Skeletal muscle tissue (tissue), 4 donors: ENCODE data around the gene ATP4A. TPM values are rescaled to one million over a fixed set of nuclear protein-coding genes. Genes with fewer than 3 reads are reported as not detected.

Experiments
- H3K27ac ChIP-seq: one replicate; pipeline ENCODE4 v1.7.0; 2013; ENCODE audit warnings: mild to moderate bottlenecking, low read depth, low read length, inconsistent platforms
- H3K27me3 ChIP-seq, 3 donors: one replicate each; pipeline ENCODE4 v1.7.0; 2013; ENCODE audit warnings: low read length in 3 of 3; ENCODE audit not compliant: control insufficient read depth in 3 of 3, insufficient read depth in 3 of 3
- H3K36me3 ChIP-seq, 3 donors: one replicate each; pipeline ENCODE4 v1.7.0; 2013; ENCODE audit warnings: low read length in 3 of 3; ENCODE audit not compliant: control insufficient read depth in 3 of 3, insufficient read depth in 3 of 3
- H3K4me1 ChIP-seq, 3 donors: one replicate each; pipeline ENCODE4 v1.7.0; 2013; ENCODE audit warnings: low read length in 3 of 3, mild to moderate bottlenecking in 3 of 3; ENCODE audit not compliant: control insufficient read depth in 3 of 3, insufficient read depth in 3 of 3
- H3K4me3 ChIP-seq, 3 donors: one replicate each; pipeline ENCODE4 v1.7.0; 2013; ENCODE audit warnings: low read length in 3 of 3
- H3K9ac ChIP-seq, 3 donors: one replicate each; pipeline ENCODE4 v1.7.0; 2013; ENCODE audit warnings: low read length in 3 of 3, mild to moderate bottlenecking in 3 of 3, moderate library complexity in 2 of 3, low read depth in 1 of 3
- H3K9me3 ChIP-seq, 3 donors: one replicate each; pipeline ENCODE4 v1.7.0; 2013; ENCODE audit warnings: low read length in 3 of 3; ENCODE audit not compliant: control insufficient read depth in 3 of 3
- total RNA-seq: library from RNA; depleted of rRNA; stranded (reverse); fragments of >200 nt; gene quantifications from one replicate; pipeline ENCODE4 v1.2.3, GENCODE V29; 2014
- donor health status: Osteomylitis.

Gene ATP4A
- total RNA-seq, 1 donor from 2014 or later, result not detected

DNA sequence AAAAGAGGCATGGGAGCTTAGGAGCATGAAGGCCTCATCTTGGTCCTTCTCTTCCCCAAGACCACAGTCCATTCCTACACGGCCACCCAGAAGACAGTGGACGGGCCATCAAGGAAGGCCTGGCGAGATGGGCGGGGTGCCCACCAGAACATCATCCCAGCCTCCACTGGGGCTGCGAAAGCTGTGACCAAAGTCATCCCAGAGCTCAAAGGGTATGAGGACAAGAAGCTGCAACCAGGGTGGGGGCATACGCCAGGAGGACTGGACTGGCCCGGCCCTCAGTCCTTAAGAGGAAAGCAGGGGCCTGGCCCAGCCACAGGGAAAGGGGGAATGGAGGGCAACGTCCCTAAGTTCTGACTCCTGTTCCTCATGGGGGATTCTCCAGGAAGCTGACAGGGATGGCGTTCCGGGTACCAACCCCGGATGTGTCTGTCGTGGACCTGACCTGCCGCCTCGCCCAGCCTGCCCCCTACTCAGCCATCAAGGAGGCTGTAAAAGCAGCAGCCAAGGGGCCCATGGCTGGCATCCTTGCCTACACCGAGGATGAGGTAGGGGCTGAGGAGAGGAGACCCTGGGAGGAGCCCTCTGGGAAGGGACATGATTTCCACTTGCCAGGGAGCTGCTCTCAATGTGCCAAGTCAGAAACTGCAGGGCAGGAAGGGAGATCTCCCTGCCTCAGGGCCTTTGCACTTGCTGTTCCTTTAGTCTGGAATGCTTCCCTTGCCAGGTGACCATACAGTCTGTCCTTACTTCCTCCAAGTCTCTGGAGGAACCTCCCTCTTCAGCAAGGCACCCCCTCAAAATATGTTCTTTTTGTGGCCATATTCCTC lies 20.0 kb downstream of the ATP4A start:
- Histone ChIP-seq H3K27ac (no peak overlapping the region), H3K27me3 (no peaks in the 10 kb centered on the region), H3K9ac (no peak overlapping the region), H3K4me1 (peaks cover 21 to 31% (median 21%) of the 10 kb centered on the region in 3 donors), H3K9me3 (no peaks in the 10 kb centered on the region), H3K36me3 (peaks cover 7 to 19% (median 16%) of the 10 kb centered on the region in 3 donors), H3K4me3 (no peak overlapping the region)

DNA sequence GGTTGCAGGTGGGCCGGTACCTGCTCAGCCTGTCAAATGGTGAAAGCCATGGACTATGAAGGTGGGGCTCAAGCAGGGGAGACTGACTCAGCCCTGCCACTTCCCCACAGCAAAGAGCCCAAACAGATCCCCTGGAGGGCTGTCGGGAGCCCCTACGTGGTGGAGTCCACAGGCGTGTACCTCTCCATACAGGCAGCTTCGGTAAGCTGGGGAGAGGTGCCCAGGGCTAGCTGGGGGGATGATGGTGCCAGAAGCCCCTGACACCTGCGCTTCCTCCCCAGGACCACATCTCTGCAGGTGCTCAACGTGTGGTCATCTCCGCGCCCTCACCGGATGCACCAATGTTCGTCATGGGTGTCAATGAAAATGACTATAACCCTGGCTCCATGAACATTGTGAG lies 21.2 kb downstream of the ATP4A start:
- Histone ChIP-seq H3K4me1 (peaks cover 21 to 28% (median 21%) of the 10 kb centered on the region in 3 donors), H3K9ac (no peak overlapping the region), H3K36me3 (peaks cover 4 to 11% (median 4%) of the 10 kb centered on the region in 3 donors), H3K9me3 (no peaks in the 10 kb centered on the region), H3K4me3 (no peak overlapping the region), H3K27ac (no peak overlapping the region), H3K27me3 (peaks cover 0 to 3% (median under 1%) of the 10 kb centered on the region in 3 donors)

DNA sequence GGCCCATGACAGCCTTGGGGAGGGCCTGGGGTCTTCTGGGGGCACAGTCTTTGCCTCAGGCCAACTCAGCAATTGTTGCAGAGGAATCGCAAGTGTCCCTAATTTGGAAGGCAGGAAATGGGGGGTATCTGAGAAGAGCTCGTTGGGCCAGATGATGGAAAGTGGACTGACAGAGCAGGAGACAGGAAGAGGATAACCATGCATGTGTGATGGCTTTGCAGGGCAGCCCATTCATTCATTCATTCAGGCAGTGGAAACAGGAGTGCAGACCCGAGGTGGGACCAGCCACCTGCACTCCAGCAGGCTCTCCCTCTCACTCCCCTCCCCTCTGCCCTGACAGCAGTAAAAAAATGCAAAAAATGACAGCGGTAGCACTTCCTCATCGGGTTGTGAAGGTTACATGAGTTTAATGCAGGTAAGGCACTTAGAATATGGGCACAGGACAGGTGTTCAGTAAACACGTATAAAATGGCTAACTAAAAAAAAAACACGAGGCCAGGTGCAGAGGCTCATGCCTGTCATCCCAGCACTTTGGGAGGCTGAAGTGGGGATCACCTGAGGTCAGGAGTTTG lies 23.0 kb downstream of the ATP4A start:
- H3K4me1 ChIP-seq, result peaks cover 8 to 12% (median 8%) of the 10 kb centered on the region in 3 donors
- H3K27ac ChIP-seq, result no peak overlapping the region
- H3K9me3 ChIP-seq, result no peaks in the 10 kb centered on the region
- no peak overlapping the region for H3K4me3 ChIP-seq
- H3K27me3 ChIP-seq, result peaks cover 4 to 10% (median 6%) of the 10 kb centered on the region in 3 donors
- H3K9ac ChIP-seq, result no peak overlapping the region
- peaks cover 0 to 4% (median 0%) of the 10 kb centered on the region in 3 donors for H3K36me3 ChIP-seq

DNA sequence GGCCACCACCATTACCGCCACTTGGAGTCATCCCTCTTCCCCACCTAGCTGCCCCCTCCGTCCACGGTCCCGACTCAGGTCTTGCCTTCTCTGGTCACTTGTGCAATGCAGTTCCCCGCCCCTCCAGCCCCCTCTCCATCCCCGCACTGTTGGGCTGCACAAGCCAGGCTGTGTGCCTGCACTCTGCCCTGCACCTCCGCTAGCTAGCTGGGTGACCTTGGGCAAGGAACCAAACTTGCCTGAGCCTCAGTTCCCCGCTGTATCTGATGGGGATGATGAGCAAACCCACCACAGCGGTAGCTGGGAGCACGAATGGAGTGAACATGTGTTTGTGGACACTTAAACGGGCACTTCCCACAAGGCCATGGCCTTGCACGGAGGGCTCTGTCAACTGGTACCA lies 23.6 kb downstream of the ATP4A start:
- peaks cover 7 to 8% (median 8%) of the 10 kb centered on the region in 3 donors for H3K4me1 ChIP-seq
- H3K9ac ChIP-seq, result no peak overlapping the region
- no peak overlapping the region for H3K4me3 ChIP-seq
- peaks cover 0 to 4% (median 0%) of the 10 kb centered on the region in 3 donors for H3K36me3 ChIP-seq
- H3K27ac ChIP-seq, result no peak overlapping the region
- H3K9me3 ChIP-seq, result no peaks in the 10 kb centered on the region
- peaks cover 4 to 13% (median 9%) of the 10 kb centered on the region in 3 donors for H3K27me3 ChIP-seq

DNA sequence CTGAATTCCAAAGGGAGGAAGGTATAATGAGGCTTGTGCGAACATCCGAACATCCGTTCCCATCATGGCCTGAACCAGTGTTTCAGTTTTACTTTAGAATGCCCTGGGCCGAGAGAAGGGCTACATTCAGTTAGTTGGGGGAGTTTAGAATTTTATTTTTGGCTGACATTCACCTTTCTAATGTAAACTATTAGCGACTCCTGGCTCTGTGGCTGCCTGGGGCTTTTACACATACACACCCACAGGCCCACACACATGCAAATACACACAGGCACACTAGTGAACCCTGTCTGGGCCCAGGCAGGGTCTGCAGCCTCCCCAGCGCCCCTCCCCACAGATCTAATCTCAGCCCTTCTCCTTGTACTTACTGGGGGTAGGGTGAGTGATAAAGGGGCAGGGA lies 24.1 kb downstream of the ATP4A start:
- H3K36me3 ChIP-seq, result peaks cover 0 to 4% (median 0%) of the 10 kb centered on the region in 3 donors
- H3K4me1 ChIP-seq, result peaks cover 2% of the 10 kb centered on the region in 3 donors
- peaks cover 4 to 18% (median 13%) of the 10 kb centered on the region in 3 donors for H3K27me3 ChIP-seq
- H3K9me3 ChIP-seq, result no peaks in the 10 kb centered on the region
- H3K27ac ChIP-seq, result no peak overlapping the region
- no peak overlapping the region for H3K9ac ChIP-seq
- no peak overlapping the region for H3K4me3 ChIP-seq

DNA sequence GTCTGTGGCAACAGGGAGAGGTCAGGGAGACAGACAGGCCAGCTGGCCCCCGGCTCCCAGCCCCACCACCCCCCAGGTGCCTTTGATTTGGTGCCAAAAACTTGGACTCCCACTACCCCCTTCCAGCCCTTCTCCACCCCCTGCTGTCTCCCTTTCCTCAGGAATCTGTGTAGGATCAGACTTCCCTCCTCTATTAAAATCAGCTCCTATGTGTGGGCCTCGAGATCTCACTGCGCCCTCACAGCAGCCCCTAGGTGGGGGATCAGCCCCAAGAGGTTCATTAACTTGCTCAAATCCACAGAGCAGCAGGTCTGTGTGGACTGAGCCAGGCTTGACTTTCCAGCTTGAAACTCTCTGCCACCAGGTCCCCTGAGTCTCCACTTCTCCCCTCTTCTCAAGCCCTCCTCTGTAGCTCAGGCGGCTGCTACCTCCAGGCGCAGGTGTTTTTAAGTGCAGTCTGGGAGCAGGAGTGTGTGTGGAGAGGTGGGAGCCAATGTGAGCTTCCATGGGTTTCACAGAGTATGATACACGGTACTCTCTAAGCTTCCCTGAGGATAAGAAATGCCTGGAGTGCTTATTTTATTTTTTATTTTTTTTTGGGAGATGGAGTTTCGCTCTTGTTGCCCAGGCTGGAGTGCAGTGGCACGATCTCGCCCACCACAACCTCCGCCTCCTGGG lies 28.5 kb downstream of the ATP4A start:
- H3K27me3 ChIP-seq, result peaks cover 23 to 52% (median 49%) of the 10 kb centered on the region in 3 donors
- no peak overlapping the region for H3K9ac ChIP-seq

DNA sequence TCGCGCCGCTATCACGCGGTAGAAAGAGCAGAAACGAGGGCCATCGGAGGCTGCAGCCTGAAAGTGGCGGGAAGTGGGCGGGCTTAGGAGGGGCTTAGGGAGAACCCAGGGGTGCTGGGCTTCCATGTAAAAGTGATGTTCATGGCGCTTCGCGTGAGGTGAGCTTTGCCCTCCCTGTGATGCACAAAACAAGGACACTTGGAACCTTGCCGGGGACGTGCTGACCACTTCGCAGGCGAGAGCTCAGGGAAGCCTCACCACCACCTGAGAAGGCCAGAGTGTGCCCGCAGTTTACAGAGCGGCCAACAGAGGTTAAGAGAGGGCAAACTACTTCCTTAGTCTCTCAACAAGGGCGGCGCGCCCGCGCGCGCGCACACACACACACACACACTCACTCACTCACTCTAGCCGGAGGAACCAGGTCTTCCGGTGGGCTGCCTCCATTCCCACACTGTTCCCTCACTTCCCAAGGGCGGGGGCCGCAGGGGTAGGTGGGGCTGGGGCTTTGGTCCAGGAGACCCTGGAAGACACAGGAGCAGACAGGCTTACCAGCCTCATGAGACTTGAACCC lies 29.6 kb downstream of the ATP4A start:
- H3K27ac ChIP-seq, result no peak overlapping the region
- H3K4me1 ChIP-seq, result peaks cover 0 to 5% (median 0%) of the 10 kb centered on the region in 3 donors
- no peak overlapping the region for H3K4me3 ChIP-seq
- peaks cover 31 to 62% (median 58%) of the 10 kb centered on the region in 3 donors for H3K27me3 ChIP-seq
- H3K36me3 ChIP-seq, result no peaks in the 10 kb centered on the region
- H3K9me3 ChIP-seq, result no peaks in the 10 kb centered on the region
- H3K9ac ChIP-seq, result no peak overlapping the region

More for the DNA sequence above, 28.5 kb downstream of the ATP4A start:
- Histone ChIP-seq H3K9me3 (no peaks in the 10 kb centered on the region), H3K36me3 (no peaks in the 10 kb centered on the region), H3K27ac (no peak overlapping the region), H3K4me3 (no peak overlapping the region), H3K4me1 (peaks cover 0 to 5% (median 0%) of the 10 kb centered on the region in 3 donors)

DNA sequence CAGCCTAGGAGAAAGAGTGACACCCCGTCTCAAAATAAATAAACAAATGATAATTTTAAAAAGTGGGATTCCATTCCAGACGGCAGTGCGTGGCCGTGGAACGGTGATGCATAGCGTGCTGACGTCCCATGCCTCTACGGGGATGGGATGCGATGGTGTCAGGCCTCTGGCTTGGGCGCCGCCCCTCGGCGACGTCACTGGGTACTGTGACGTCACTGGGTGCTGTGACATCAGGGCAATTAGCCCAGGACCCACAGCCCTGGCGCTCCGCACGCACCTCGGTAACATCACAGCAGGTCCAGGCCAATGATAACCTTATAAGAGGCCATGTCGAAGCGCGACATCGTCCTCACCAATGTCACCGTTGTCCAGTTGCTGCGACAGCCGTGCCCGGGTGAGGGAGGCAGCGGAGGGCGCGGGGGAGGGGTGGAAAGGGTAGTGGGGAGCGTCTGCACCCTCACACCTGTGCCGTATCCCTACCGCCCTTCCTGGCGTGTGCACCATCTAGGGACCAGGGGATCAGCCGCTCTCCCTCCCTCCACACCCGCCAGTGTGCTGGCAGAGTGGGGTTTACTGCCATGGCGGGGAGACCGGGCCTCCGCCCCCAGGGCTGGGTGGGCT lies 30.1 kb downstream of the ATP4A start, which contains the start of gene GAPDHS:
TSS of gene GAPDHS (plus strand) at position 256 of the 621 bp plus-strand sequence. CDS start at position 328, 72 bp downstream.
- Histone ChIP-seq H3K4me1 (peaks cover 0 to 5% (median 0%) of the 10 kb centered on the region in 3 donors), H3K36me3 (no peaks in the 10 kb centered on the region), H3K9me3 (no peaks in the 10 kb centered on the region), H3K4me3 (no peak within 1 kb of the TSS), H3K27ac (no peak within 1 kb of the TSS), H3K9ac (no peak within 1 kb of the TSS), H3K27me3 (peaks cover 37 to 68% (median 63%) of the 10 kb centered on the region in 3 donors)

DNA sequence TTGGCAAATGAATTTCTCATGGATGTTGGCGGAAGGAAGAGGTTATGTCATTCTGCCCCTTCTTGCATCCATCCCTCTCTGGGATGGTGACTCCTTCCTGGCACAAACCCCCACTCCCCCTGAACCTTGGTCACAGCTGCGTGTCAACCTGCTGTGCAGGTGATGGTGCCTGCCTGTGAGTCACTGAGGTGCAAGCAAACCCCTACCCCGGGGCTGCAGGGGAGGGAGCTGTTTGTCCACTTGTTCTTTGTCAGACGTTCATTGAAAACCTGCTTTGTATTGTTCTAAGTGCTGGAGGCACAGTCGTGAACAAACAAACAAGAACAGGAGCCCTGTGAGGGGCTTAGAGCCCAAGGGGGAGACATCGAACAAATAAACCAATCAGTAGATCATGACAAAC lies 32.2 kb downstream of the ATP4A start:
- Histone ChIP-seq H3K4me3 (no peak overlapping the region), H3K9ac (no peak overlapping the region), H3K27me3 (peaks cover 44 to 70% (median 66%) of the 10 kb centered on the region in 3 donors), H3K36me3 (no peaks in the 10 kb centered on the region), H3K9me3 (no peaks in the 10 kb centered on the region), H3K27ac (no peak overlapping the region), H3K4me1 (peaks cover 0 to 5% (median 0%) of the 10 kb centered on the region in 3 donors)
